Raji (cell line): Measurements from ENCODE around the gene CADM1.

Experiments used
- POLR2A ChIP-seq: IDR thresholded peaks from 2 replicates; pipeline ENCODE4 v1.6.1; 2011; ENCODE audit warnings: low read depth, low read length, control low read depth; ENCODE audit not compliant: insufficient read depth

CADM1 gene

DNA sequence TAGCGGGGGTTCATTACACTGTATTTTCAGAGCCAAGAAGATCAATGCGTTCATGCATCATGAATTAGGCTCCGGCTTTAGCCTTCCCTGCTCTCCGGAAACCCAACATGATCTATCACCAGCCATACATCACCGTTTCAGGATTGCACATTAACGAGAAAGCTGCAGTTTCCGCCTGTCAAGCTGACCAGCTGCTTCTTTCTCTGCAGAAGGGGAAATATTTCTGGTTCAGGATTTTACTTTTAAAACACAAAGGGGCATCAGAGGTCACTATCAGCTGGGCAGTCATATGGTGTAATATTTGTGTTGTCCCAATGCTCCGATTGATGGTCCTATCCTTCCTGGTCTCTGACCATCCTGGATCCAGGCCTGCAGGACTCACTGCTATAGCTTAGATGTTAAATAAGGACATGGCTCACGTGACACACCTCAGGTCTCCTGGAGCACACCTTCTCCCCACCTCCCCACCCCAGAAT, 21.4 kb upstream of the CADM1 start:
- TF ChIP-seq POLR2A: no peak

DNA sequence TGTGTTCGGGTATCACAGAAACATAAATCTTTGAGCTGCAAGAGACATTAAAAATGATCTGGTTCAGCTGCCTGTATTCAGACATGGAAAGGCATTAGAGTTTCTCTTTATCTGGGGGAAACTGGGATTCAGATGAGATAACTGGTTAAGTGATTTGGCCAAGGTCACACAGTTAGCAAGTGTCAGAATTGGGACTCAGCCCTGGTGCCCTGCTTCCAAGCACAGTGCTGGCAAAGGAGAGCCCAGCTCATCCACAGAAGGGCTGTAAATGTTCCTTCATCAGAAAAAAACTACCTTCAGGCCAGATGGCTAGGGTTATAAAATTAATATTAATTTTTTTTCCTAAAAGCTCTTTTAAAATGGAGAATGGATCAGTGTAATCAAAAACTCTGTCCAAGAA, 20.4 kb upstream of the CADM1 start:
- no peak for TF ChIP-seq POLR2A

DNA sequence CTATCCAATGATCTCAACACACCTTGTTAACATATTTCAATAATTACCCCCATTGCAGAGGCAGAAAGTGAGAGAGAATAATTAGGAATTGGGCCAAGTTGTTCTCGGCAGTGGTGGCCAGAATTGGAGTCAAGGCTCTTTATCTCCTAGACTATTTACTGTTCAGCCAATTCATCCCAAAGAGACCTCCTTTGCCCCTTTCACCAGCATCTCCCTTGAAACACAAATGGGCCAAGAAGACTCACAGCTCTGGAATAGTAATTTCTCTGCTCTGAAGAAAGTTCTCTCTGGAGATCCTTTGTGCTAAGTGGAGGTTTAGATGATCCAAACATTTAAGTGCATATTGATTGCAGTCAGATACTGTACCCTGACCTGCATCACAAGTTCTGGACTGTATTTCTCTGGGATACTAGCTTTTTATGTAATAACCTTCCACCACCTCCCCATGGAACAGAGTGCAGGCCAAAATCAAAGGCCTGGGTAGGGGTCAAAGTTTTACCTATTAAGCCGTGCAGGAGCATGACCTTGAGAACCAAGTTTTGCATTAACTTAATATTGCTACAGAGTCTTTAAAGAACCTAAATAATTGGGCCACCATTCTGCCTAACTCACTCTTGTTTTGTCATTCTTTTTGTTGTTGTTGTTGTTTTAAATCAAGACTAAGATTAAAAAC, 19.6 kb upstream of the CADM1 start:
- no peak for TF ChIP-seq POLR2A

DNA sequence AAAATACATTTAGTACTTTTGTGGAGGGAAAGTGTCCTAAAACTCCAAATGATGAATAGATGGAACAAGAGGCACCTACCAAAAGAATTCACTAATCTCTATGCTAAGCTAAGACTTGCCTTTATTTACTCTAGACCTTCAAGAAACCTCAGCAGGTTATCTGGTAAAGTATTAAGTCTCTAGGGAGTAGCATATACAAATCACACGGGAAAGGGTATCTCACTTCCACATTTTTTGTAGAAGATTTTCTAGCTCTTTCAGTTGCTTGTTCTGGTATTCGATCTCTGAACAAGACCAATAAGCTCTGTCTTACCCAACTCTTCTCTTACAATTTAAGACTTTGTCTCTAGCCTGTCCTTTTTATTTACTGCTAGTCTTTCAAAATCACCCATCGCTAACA, 18.1 kb upstream of the CADM1 start:
- TF ChIP-seq POLR2A: no peak

DNA sequence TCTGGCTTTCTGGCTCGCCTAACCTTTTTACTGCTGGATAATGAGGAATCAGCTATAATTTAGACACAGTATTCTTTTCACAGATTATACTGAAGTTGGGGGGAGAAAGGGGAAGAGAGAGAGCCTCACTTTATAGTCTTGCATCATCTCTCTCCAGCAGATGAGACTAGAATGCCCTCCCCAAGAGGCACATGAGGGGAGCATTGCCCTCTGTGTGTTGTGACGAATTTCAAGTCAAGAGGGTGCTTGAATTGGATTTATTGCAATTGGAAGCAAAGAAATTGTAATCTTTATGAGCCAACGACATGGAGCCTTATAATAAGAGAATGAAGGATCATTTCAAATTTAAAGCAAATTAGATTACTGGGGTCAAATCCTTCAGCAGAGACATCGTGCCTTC, 17.6 kb upstream of the CADM1 start:
- no peak for TF ChIP-seq POLR2A

DNA sequence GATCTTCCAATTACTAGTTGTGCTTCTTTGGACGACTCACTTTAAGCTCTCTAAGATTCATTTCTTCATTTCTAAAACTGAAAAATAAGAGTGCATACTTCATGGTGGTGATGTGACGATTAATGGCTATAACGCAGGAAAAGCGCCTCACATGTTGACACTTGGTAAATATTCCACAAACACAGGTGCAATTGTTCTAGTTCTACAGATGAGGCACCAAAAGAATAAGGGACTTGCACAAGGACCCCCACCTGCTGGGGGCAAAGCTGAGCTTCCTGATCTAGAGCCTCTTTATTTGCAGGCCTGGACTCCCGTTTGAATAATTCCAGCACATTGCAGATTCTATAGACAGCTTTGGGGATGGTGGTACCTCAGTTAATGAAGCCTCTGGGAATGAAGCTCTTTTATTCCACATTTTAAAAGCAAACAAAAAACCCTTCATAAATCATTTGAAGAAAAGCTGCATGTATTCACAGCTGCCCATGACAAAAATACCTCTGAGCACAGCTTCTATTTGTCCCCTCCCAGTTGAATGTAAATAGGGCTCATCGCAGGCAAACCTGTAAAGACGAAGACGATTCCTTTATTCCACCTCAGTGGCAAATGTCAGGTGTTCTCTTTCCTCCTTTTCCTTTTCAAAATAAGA, 14.9 kb upstream of the CADM1 start:
- TF ChIP-seq POLR2A: no peak

DNA sequence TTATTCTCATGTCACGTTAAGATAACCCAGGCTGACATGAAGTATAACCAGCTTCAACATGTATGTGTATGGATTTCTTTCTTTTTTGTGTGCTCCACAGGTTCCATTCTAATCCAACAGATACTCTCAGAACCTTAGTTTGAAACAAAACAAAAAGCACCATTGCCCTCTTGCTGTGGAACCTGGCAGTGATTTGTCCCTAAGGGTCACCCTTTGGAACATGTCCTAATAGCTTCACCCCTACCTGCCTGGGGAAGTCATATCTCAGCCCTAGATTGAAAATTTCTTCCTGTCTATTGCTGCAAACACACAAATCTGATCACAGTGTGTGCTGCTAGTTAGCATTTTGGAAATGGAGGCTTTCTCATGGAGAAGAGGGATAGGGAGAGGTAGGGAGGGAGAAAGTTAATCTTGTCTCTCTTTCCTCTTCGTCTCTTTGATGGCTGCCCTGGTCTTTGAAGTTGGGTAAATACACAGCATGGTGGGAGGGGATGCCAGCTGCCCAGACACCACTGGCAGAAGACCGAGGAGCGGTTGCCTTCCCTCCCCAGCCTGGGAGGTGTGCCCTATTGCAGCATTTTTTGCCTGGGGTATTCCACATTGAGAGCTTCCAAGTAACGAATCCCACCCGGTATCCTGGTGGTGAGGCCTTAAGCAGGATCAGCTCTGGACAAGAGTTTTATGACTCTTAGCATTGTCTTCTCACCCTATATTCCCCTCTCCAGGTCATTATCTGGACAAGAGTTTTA, 11.6 kb upstream of the CADM1 start:
- TF ChIP-seq POLR2A: no peak

DNA sequence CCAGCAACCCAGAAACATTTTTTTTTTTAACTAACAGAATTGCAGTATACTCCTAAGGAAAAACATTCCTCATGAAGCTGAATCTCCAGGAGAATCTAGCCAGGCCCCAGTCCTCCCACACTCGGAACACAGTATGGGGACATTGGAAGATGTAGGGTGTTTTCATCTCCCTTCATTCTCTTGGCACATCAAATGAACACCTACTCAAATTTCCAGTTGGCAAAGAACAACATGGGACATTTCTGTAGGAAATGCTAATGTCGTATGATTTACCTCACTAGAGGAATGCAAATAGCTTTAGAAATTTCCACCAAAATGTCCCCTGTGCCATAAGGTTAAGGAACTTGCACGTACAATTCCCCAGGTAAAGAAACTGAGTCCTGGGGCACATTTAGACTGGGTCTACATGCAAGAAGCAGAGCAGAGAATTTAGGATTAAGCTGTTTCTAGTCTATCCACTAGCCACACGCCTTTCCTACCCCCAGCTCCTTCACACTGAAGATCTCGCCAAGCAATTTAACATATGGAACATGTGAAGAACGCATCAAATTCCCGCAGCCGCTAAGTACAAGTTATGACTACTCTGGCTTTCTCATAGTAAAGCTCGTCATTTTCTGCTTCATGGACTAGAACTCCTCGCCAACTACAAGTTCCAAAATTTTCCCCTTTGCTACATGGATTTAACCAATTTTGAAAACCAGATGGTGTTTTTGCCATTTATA, 2.9 kb upstream of the CADM1 start:
- TF ChIP-seq POLR2A: no peak

DNA sequence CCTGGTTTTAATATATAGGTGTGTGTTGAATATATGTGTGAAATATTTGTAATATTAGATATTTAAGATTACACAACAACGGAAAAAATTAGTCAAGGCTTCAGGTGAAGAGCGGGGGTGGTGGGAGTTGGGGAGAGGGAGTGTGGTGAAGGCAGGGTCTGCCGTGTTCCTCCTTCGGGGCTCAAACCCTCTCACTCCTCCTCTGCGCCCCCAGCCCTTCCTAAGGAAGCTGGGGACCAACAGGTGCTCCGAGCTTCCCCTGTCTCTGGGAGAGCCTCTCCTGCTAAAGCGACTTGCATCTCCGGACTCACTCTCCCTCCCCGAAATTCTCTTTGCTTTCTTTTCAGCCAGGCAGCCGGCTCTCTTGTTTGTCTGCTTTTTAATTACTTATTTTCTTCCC, 960 bp upstream of the CADM1 start:
- TF ChIP-seq POLR2A: no peak

DNA sequence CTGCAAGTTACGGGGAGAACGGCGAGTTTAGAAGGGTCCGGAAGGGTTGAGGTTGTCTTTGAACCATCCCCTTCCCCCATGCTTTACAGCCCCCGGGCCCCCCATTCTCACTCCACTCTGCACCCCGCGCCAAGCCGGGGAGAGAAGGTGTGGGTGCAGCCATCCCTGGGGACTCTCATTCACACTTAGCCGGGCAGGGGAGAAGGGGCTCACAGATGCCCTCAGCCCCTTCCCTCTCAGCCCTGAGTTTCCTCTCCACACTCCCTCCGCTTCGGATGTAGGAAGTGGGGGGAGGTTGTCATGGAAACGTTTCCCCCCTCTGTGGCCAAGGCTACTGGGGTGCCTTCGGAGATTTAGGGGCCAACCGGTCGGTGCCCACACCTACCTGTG, 334 bp downstream of the CADM1 start:
- no peak for TF ChIP-seq POLR2A

DNA sequence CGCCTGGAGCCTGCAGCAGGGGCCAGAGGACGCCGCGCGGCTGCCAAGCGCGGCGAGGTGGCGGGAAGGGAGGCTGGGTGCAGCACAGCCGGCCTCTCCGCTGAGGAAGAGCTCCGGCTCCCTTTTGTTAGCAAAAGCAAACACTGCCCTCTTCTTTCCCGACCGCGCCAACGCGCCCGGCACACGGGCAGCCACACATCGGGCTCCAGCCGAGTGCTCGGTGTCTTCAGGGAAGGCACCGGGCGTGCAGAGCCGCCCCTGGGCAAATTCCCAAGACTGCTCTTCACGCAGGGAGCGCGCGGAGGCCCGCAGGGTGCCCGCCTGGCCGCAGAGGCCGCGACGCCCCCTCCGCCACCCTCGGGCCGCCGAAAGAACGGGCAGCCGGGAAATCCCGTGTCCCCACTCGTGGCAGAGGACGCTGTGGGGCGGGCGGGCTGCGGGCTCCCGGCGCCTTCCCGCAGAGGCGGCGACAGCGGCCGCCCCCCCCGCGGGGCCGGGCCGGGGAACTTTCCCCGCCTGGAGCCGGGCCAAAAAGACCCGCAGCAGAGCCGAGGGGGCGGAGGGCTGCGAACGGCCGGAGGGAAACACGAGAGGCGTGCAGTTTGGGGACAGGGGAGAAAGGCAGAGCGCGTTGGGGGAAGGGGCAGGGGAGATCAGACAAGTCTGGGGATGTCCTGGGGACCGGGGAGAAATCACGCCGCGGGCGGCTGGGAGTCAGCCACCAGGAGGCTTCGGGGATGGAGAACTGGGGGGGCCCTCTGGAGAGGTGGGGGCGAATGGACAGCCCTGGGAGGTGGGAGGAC, 931 bp downstream of the CADM1 start:
- no peak for TF ChIP-seq POLR2A

DNA sequence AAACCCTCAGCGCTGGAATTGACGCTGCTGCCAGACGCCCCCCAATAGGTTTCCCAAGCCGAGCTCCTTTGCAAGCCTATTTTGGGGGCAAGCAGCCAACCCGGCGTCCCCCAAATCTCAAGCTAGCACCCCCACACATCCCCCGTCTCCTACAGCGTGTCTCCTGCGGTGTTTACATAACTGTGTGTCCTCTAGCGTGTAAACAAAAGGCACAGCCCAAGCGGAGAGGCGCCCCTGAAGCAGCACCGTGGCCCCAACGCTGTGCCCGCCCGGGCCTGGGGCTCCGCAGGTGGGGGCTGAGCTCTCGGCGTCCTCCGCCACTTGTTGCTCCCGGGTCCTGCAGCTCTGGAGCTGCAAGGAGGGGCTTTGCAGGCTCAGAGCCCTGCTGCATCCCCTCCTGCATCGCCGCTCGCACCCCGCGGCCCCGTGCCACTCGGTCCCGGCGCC, 1.6 kb downstream of the CADM1 start:
- TF ChIP-seq POLR2A: no peak

DNA sequence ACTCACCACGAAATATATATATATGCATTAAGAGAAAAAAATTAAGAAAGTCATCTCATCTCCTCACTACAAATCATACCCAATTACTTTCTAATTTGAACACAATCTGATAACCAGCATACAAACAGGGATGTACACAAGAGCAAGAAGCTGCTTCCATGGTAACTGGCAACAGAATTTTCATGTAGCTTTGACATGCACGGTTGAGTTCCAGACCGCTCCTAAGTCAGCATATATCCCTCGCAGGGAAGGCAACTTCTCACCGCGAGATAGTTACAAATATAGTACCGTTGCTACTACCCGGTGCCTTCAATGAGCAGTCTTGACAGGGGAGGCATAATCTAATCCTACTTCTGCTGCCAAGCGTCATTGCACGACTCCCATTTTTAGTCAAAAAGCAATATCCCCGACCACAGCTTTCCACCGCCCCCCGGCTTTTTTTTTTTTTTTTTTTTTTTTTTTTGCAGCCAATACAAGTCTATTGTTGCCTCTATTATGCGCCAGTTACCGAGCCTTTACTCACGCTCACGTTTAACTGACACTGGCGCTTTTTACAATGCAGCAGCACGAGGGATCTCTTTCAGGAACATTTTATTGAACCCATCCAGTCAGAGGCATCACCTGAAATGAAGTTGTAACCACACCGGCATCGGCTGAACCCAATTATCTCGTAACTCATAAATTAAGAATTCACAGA, 2.2 kb downstream of the CADM1 start:
- TF ChIP-seq POLR2A: no peak

DNA sequence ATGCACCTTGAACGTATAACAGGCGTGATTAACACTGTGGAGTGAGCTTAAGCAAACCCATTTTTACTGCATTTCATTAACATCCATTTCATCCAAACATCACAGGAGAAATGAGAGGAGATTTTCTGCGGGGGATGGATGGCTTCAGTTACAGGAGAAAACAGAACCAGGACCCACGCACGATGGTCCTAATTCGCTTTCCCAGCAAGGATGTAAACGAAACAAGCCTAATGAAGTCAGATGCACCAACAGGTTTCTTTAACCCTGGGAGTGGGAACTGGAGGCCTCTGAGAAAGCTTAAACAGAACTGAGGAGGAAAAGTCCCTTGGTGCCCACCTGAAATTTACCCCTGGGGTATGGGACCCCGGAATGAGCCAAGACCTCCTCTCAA, 2.7 kb downstream of the CADM1 start:
- TF ChIP-seq POLR2A: no peak
